HEK293 (cell line): ENCODE results near the gene BBS7.

Experiments
- EGR2 ChIP-seq: fragments of 450-650 bp; formaldehyde crosslinking; IDR thresholded peaks from 2 replicates; pipeline ENCODE4 v1.5.1; 2016; ENCODE audit warnings: low read depth, missing biosample characterization, missing genetic modification characterization
- HOXD13 ChIP-seq: sonication (generic); formaldehyde crosslinking; IDR thresholded peaks from 2 replicates; pipeline ENCODE4 v1.8.0; 2022; ENCODE audit warnings: missing genetic modification reagents, borderline replicate concordance
- KLF9 ChIP-seq: fragments of 450-650 bp; formaldehyde crosslinking; IDR thresholded peaks from 2 replicates; pipeline ENCODE4 v1.5.1; 2016; ENCODE audit warnings: missing biosample characterization, missing genetic modification characterization, low read depth
- MEIS1 ChIP-seq: sonication (generic); formaldehyde crosslinking; IDR thresholded peaks from 2 replicates; pipeline ENCODE4 v1.8.1; 2022; ENCODE audit warnings: missing genetic modification reagents, mild to moderate bottlenecking, borderline replicate concordance
- SCRT1 ChIP-seq: fragments of 450-650 bp; formaldehyde crosslinking; IDR thresholded peaks from 2 replicates; pipeline ENCODE4 v1.5.1; 2016; ENCODE audit warnings: missing biosample characterization, missing genetic modification characterization, borderline replicate concordance
- ZBTB20 ChIP-seq: fragments of 450-650 bp; formaldehyde crosslinking; IDR thresholded peaks from 2 replicates; pipeline ENCODE4 v1.5.1; 2016; ENCODE audit warnings: missing biosample characterization, missing genetic modification characterization
- ZBTB7A ChIP-seq: fragments of 450-650 bp; formaldehyde crosslinking; IDR thresholded peaks from 2 replicates; pipeline ENCODE4 v1.5.1; 2016; ENCODE audit warnings: low read depth, missing biosample characterization, missing genetic modification characterization
- ZNF132 ChIP-seq: fragments of 450-650 bp; formaldehyde crosslinking; IDR thresholded peaks from 2 replicates; pipeline ENCODE4 v1.5.1; 2017; ENCODE audit warnings: missing biosample characterization, missing genetic modification characterization, borderline replicate concordance
- ZNF146 ChIP-seq: fragments of 450-650 bp; formaldehyde crosslinking; IDR thresholded peaks from 2 replicates; pipeline ENCODE4 v1.5.1; 2016; ENCODE audit warnings: missing biosample characterization, missing genetic modification characterization
- ZNF221 ChIP-seq: fragments of 450-650 bp; formaldehyde crosslinking; IDR thresholded peaks from 2 replicates; pipeline ENCODE4 v1.5.1; 2017; ENCODE audit warnings: missing biosample characterization, missing genetic modification characterization, borderline replicate concordance
- ZNF274 ChIP-seq, 2 experiments: fragments of 200-500 bp in 1 of 2; fragments of 450-650 bp in 1 of 2; sonication (Bioruptor generic) in 1 of 2; formaldehyde crosslinking in 1 of 2; IDR thresholded peaks; 2 replicates each; pipeline versions ENCODE4 v1.5.1 to v1.6.1; 2014 to 2016; ENCODE audit warnings: borderline replicate concordance in 1 of 2, inconsistent platforms in 1 of 2, low read length in 1 of 2, missing biosample characterization in 1 of 2, missing genetic modification characterization in 1 of 2
- ZNF335 ChIP-seq: fragments of 450-650 bp; formaldehyde crosslinking; conservative IDR thresholded peaks from 2 replicates; pipeline ENCODE4 v1.5.1; 2016; ENCODE audit warnings: missing biosample characterization, missing genetic modification characterization
- ZNF555 ChIP-seq: fragments of 450-650 bp; formaldehyde crosslinking; conservative IDR thresholded peaks from 2 replicates; pipeline ENCODE4 v1.5.1; 2017; ENCODE audit warnings: missing biosample characterization, mild to moderate bottlenecking, missing genetic modification characterization, inconsistent platforms
- ZNF558 ChIP-seq: fragments of 450-650 bp; formaldehyde crosslinking; IDR thresholded peaks from 2 replicates; pipeline ENCODE4 v1.5.1; 2016; ENCODE audit warnings: missing biosample characterization, missing genetic modification characterization
- ZNF560 ChIP-seq: fragments of 450-650 bp; formaldehyde crosslinking; IDR thresholded peaks from 2 replicates; pipeline ENCODE4 v1.5.1; 2017; ENCODE audit warnings: missing biosample characterization, missing genetic modification characterization, borderline replicate concordance
- ZNF585B ChIP-seq: fragments of 450-650 bp; formaldehyde crosslinking; IDR thresholded peaks from 2 replicates; pipeline ENCODE4 v1.5.1; 2016; ENCODE audit warnings: missing biosample characterization, missing genetic modification characterization
- ZNF768 ChIP-seq: fragments of 450-650 bp; formaldehyde crosslinking; IDR thresholded peaks from 2 replicates; pipeline ENCODE4 v1.5.1; 2018; ENCODE audit warnings: missing biosample characterization, mild to moderate bottlenecking, missing genetic modification characterization
- ZNF785 ChIP-seq: fragments of 450-650 bp; formaldehyde crosslinking; IDR thresholded peaks from 2 replicates; pipeline ENCODE4 v1.5.1; 2016; ENCODE audit warnings: missing biosample characterization, missing genetic modification characterization
- TF ChIP-seq, protein P1 (sequence below): fragments of 450-650 bp; formaldehyde crosslinking; conservative IDR thresholded peaks from 2 replicates; pipeline ENCODE4 v1.5.1; 2016; ENCODE audit warnings: low read depth, missing biosample characterization, missing genetic modification characterization
- TF ChIP-seq, protein P2 (sequence below): fragments of 450-650 bp; formaldehyde crosslinking; IDR thresholded peaks from 2 replicates; pipeline ENCODE4 v1.5.1; 2016; ENCODE audit warnings: missing biosample characterization, missing genetic modification characterization
- TF ChIP-seq, protein P3 (sequence below): fragments of 450-650 bp; formaldehyde crosslinking; IDR thresholded peaks from 2 replicates; pipeline ENCODE4 v1.5.1; 2016; ENCODE audit warnings: missing biosample characterization, missing genetic modification characterization
- TF ChIP-seq, protein P4 (sequence below): fragments of 450-650 bp; formaldehyde crosslinking; IDR thresholded peaks from 2 replicates; pipeline ENCODE4 v1.5.1; 2016; ENCODE audit warnings: missing biosample characterization, missing genetic modification characterization
- TF ChIP-seq, protein P5 (sequence below): fragments of 450-650 bp; formaldehyde crosslinking; IDR thresholded peaks from 2 replicates; pipeline ENCODE4 v1.5.1; 2016; ENCODE audit warnings: missing biosample characterization, missing genetic modification characterization

Gene BBS7

DNA sequence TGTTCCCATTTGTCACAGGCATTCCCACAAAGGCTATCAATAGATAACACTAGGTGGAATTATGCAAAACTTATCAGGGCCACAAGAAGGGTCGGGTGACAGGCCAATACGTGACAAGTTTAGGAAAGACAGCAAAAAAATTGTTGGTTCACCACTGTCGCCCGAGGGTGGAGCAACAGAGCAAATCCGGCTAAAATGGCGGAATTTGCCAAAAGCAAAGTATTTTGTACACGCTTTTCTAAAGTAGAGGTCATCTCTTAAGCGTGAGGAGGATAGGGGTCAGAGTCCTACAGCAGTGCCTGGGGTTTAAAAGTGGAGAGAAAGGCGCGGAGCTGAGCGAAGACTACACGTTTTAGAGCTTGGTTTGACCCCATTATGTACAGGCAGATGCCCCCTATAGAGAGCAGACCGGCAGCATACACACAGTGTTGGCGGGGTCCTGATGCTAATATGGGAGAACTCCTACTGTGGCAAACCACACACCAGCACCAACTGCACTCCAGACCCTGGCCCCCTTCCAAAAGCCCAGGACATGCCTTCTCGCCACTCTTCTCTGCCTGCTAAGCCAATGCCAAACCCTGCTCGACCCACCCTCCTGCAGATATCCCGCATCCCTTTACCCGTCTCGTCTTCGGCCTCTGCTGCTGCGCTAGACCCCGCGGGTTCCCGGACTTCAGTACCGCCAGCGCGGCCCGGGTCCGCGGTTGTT lies 47.3 kb downstream of the BBS7 start (continued):
- TF ChIP-seq KLF9 (tag by site-specific recombination) (no peak), ZNF274 (IDR thresholded peaks at IDR 0.05; ENCODE audit: low read length) (no peak), ZNF274 (tag by site-specific recombination; IDR thresholded peaks at IDR 0.05; ENCODE audit: borderline replicate concordance) (peak; percentile 95), ZNF585B (tag by site-specific recombination) (no peak), ZNF555 (tag by site-specific recombination) (no peak), EGR2 (tag by site-specific recombination) (no peak), ZNF768 (tag by site-specific recombination) (no peak), ZNF560 (tag by site-specific recombination) (no peak), ZNF335 (tag by site-specific recombination) (peak; percentile 86), HOXD13 (CRISPR knock-in tag) (no peak), SCRT1 (tag by site-specific recombination) (no peak), ZNF785 (tag by site-specific recombination) (no peak), ZBTB20 (tag by site-specific recombination) (peak; percentile 86), MEIS1 (CRISPR knock-in tag) (no peak), ZNF132 (tag by site-specific recombination) (no peak), ZNF558 (tag by site-specific recombination) (no peak), ZNF221 (tag by site-specific recombination) (no peak), ZNF146 (tag by site-specific recombination) (no peak), ZBTB7A (tag by site-specific recombination) (no peak)
- TF ChIP-seq, protein P1, sequence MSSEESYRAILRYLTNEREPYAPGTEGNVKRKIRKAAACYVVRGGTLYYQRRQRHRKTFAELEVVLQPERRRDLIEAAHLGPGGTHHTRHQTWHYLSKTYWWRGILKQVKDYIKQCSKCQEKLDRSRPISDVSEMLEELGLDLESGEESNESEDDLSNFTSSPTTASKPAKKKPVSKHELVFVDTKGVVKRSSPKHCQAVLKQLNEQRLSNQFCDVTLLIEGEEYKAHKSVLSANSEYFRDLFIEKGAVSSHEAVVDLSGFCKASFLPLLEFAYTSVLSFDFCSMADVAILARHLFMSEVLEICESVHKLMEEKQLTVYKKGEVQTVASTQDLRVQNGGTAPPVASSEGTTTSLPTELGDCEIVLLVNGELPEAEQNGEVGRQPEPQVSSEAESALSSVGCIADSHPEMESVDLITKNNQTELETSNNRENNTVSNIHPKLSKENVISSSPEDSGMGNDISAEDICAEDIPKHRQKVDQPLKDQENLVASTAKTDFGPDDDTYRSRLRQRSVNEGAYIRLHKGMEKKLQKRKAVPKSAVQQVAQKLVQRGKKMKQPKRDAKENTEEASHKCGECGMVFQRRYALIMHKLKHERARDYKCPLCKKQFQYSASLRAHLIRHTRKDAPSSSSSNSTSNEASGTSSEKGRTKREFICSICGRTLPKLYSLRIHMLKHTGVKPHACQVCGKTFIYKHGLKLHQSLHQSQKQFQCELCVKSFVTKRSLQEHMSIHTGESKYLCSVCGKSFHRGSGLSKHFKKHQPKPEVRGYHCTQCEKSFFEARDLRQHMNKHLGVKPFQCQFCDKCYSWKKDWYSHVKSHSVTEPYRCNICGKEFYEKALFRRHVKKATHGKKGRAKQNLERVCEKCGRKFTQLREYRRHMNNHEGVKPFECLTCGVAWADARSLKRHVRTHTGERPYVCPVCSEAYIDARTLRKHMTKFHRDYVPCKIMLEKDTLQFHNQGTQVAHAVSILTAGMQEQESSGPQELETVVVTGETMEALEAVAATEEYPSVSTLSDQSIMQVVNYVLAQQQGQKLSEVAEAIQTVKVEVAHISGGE (tag by site-specific recombination): no peak
- TF ChIP-seq, protein P2, sequence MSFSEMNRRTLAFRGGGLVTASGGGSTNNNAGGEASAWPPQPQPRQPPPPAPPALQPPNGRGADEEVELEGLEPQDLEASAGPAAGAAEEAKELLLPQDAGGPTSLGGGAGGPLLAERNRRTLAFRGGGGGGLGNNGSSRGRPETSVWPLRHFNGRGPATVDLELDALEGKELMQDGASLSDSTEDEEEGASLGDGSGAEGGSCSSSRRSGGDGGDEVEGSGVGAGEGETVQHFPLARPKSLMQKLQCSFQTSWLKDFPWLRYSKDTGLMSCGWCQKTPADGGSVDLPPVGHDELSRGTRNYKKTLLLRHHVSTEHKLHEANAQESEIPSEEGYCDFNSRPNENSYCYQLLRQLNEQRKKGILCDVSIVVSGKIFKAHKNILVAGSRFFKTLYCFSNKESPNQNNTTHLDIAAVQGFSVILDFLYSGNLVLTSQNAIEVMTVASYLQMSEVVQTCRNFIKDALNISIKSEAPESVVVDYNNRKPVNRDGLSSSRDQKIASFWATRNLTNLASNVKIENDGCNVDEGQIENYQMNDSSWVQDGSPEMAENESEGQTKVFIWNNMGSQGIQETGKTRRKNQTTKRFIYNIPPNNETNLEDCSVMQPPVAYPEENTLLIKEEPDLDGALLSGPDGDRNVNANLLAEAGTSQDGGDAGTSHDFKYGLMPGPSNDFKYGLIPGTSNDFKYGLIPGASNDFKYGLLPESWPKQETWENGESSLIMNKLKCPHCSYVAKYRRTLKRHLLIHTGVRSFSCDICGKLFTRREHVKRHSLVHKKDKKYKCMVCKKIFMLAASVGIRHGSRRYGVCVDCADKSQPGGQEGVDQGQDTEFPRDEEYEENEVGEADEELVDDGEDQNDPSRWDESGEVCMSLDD (tag by site-specific recombination): no peak
- TF ChIP-seq, protein P3, sequence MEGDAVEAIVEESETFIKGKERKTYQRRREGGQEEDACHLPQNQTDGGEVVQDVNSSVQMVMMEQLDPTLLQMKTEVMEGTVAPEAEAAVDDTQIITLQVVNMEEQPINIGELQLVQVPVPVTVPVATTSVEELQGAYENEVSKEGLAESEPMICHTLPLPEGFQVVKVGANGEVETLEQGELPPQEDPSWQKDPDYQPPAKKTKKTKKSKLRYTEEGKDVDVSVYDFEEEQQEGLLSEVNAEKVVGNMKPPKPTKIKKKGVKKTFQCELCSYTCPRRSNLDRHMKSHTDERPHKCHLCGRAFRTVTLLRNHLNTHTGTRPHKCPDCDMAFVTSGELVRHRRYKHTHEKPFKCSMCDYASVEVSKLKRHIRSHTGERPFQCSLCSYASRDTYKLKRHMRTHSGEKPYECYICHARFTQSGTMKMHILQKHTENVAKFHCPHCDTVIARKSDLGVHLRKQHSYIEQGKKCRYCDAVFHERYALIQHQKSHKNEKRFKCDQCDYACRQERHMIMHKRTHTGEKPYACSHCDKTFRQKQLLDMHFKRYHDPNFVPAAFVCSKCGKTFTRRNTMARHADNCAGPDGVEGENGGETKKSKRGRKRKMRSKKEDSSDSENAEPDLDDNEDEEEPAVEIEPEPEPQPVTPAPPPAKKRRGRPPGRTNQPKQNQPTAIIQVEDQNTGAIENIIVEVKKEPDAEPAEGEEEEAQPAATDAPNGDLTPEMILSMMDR (tag by site-specific recombination): peak; percentile 37; the same call in 1 of the 2 replicates
- TF ChIP-seq, protein P4, sequence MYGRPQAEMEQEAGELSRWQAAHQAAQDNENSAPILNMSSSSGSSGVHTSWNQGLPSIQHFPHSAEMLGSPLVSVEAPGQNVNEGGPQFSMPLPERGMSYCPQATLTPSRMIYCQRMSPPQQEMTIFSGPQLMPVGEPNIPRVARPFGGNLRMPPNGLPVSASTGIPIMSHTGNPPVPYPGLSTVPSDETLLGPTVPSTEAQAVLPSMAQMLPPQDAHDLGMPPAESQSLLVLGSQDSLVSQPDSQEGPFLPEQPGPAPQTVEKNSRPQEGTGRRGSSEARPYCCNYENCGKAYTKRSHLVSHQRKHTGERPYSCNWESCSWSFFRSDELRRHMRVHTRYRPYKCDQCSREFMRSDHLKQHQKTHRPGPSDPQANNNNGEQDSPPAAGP (tag by site-specific recombination): 0 out of 2 replicates have a peak, but pooled peaks have one; percentile 14
- TF ChIP-seq, protein P5, sequence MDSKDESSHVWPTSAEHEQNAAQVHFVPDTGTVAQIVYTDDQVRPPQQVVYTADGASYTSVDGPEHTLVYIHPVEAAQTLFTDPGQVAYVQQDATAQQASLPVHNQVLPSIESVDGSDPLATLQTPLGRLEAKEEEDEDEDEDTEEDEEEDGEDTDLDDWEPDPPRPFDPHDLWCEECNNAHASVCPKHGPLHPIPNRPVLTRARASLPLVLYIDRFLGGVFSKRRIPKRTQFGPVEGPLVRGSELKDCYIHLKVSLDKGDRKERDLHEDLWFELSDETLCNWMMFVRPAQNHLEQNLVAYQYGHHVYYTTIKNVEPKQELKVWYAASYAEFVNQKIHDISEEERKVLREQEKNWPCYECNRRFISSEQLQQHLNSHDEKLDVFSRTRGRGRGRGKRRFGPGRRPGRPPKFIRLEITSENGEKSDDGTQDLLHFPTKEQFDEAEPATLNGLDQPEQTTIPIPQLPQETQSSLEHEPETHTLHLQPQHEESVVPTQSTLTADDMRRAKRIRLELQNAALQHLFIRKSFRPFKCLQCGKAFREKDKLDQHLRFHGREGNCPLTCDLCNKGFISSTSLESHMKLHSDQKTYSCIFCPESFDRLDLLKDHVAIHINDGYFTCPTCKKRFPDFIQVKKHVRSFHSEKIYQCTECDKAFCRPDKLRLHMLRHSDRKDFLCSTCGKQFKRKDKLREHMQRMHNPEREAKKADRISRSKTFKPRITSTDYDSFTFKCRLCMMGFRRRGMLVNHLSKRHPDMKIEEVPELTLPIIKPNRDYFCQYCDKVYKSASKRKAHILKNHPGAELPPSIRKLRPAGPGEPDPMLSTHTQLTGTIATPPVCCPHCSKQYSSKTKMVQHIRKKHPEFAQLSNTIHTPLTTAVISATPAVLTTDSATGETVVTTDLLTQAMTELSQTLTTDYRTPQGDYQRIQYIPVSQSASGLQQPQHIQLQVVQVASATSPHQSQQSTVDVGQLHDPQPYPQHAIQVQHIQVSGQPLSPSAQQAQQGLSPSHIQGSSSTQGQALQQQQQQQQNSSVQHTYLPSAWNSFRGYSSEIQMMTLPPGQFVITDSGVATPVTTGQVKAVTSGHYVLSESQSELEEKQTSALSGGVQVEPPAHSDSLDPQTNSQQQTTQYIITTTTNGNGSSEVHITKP (tag by site-specific recombination): peak; percentile 57
